Heart right ventricle (tissue), 16 donors: ENCODE measurements around the gene FILIP1L. TPM values are rescaled to one million over a fixed set of nuclear protein-coding genes. Genes with fewer than 3 reads are reported as not detected.

Experiments
- ATAC-seq, 8 donors: fragments of 200-7000 bp; cut with Tn5 transposase; one replicate each; pipeline ENCODE4 v1.9.1; 2020; ENCODE audit warnings: mild to moderate bottlenecking in 8 of 8, moderate library complexity in 8 of 8, moderate number of reproducible peaks in 1 of 8
- DNase-seq, 2 donors: peaks; one replicate each; pipeline ENCODE4 v3.0.0-alpha.2; 2020
- H3K27ac ChIP-seq, 10 donors: fragments of 200-600 bp; sonication (generic) in 2 of 10; one replicate each; pipeline versions ENCODE4 v1.5.0 to v1.8.0; 2020 to 2022; ENCODE audit warnings: mild to moderate bottlenecking in 3 of 10
- H3K27me3 ChIP-seq, 7 donors: fragments of 200-600 bp; one replicate each; pipeline ENCODE4 v1.8.0; 2021 to 2022; ENCODE audit warnings: mild to moderate bottlenecking in 2 of 7
- H3K36me3 ChIP-seq, 9 donors: fragments of 200-600 bp; sonication (generic) in 1 of 9; one replicate each; pipeline versions ENCODE4 v1.5.0 to v1.8.0; 2020 to 2022; ENCODE audit warnings: mild to moderate bottlenecking in 2 of 9
- H3K4me1 ChIP-seq, 9 donors: fragments of 200-600 bp; sonication (generic) in 1 of 9; one replicate each; pipeline versions ENCODE4 v1.5.0 to v1.8.0; 2020 to 2022; ENCODE audit warnings: mild to moderate bottlenecking in 4 of 9
- H3K4me3 ChIP-seq, 10 donors: fragments of 200-600 bp; sonication (generic) in 2 of 10; one replicate each; pipeline versions ENCODE4 v1.5.0 to v1.8.0; 2020 to 2022; ENCODE audit warnings: mild to moderate bottlenecking in 7 of 10, moderate library complexity in 2 of 10
- H3K9me3 ChIP-seq, 11 donors: fragments of 200-600 bp in 10 of 11; sonication (generic) in 2 of 11; one replicate each; pipeline versions ENCODE4 v1.5.0 to v1.8.0; 2013 to 2022; ENCODE audit warnings: mild to moderate bottlenecking in 2 of 11, control low read depth in 1 of 11, moderate library complexity in 1 of 11
- WGBS, 2 donors: extraction: QIAGEN DNeasy Blood & Tissue Kit; methylation state at CpG; one replicate each; pipeline ENCODE4 v1.1.7; 2013; ENCODE audit warnings: inconsistent platforms in 1 of 2; 5-methylcytosine and 5-hydroxymethylcytosine counted together
- intact Hi-C, 10 donors: fragments of 100-400 bp; cut with DNase I; formaldehyde crosslinking; loops; one replicate each; pipeline versions ENCODE4 v1.11.1 to v1.14.2; 2022
- polyA plus RNA-seq, 2 donors: library from polyadenylated mRNA; stranded (reverse); fragments of 200-250 nt; gene quantifications; one replicate each; pipeline ENCODE4 v1.2.3, GENCODE V29; 2013
- total RNA-seq, 10 donors: library from RNA; stranded (reverse); fragmentation: NEBNext Ultra II Directional in 3 of 10; extraction: Animal tissue kit (Norgen Biotek cat#: 25700) in 3 of 10; gene quantifications; one replicate each; pipeline versions ENCODE4 v1.2.1 to v1.2.4, GENCODE V29; 2021 to 2023
- TF ChIP-seq, protein P1 (sequence below), 9 donors: fragments of 200-600 bp; sonication (generic) in 2 of 9; IDR thresholded peaks; one replicate each; pipeline versions ENCODE4 v1.5.0 to v1.8.0; 2021 to 2022; ENCODE audit warnings: antibody characterized with exemption in 9 of 9, mild to moderate bottlenecking in 5 of 9, moderate library complexity in 1 of 9
- donor health status: Arrhythmogenic right ventricular cardiomyopathy.
- donor health status: ischemic (EF 13 %, LVEDD 7.1; RV severe dilation, severe dysfunction).
- donor health status: healthy with polysubstance abuse.
- donor health status: DM: no; HTN: yes; CAD: no.
- donor health status: DM: no; HTN: no; CAD: no.
- donor health status: ischemic (EF 25% LVEDD 6.9; RV normal size, moderate dysfunction).
- donor health status: ischemic (EF 25% LVEDD 5.7; RV mildly dilated, moderate dysfunction).
- donor health status: healthy.
- donor health status: DM: yes; HTN: yes; CAD: no.
- donor health status: Ischemic cardiomyopathy.
- donor health status: ischemic (EF 35%, LVEDD 5.7; RV mildly dilated, moderate dysfunction).
- donor health status: nonischemic (EF 11% LVEDD 7.7; RV severe dilation, severe dysfunction).
- donor health status: DM: yes; HTN: yes; CAD: no.
- donor health status: PGD.
- donor health status: ischemic (EF 29% LVEDD 5.4; RV normal size, mild dysfunction).
- donor health status: nonischemic (EF 23%, LVEDD 6.1; RV moderate dilation, normal function).

The FILIP1L gene
- total and polyA plus RNA-seq, 12 donors: 15.9 to 134 (median 64.3) TPM

DNA sequence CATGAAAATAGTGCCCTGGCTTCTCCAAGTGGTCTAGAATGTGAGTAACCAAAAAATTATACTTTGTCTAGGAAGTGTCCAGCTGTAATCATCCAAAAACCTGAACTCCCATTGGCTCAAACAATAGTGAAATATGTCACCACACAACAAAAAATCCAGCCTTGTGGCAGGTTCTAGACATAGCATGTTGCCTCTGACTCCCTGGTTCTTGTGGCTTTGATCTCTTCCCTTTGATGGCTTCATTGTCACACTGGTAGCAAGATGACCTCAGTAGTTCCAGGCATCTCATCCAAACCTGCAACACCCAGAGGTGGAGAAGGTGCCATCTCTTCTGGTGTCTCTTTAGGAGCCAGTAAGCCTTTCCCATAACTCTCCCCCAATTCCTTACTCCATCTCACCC lies 222.0 kb downstream of the FILIP1L start:
- no peak for DNase-seq
- Histone ChIP-seq H3K27ac (no peak overlapping the region), H3K4me3 (no peak overlapping the region), H3K36me3 (no peaks in the 10 kb centered on the region), H3K4me1 (peaks cover 0 to 19% (median 0%) of the 10 kb centered on the region in 9 donors), H3K27me3 (no peaks in the 10 kb centered on the region), H3K9me3 (peaks cover 0 to 5% (median 0%) of the 10 kb centered on the region in 11 donors)
- TF ChIP-seq, protein P1, sequence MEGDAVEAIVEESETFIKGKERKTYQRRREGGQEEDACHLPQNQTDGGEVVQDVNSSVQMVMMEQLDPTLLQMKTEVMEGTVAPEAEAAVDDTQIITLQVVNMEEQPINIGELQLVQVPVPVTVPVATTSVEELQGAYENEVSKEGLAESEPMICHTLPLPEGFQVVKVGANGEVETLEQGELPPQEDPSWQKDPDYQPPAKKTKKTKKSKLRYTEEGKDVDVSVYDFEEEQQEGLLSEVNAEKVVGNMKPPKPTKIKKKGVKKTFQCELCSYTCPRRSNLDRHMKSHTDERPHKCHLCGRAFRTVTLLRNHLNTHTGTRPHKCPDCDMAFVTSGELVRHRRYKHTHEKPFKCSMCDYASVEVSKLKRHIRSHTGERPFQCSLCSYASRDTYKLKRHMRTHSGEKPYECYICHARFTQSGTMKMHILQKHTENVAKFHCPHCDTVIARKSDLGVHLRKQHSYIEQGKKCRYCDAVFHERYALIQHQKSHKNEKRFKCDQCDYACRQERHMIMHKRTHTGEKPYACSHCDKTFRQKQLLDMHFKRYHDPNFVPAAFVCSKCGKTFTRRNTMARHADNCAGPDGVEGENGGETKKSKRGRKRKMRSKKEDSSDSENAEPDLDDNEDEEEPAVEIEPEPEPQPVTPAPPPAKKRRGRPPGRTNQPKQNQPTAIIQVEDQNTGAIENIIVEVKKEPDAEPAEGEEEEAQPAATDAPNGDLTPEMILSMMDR (IDR thresholded peaks at IDR 0.05): no peak
- no peak for ATAC-seq
- intact Hi-C loops: no loop called here

DNA sequence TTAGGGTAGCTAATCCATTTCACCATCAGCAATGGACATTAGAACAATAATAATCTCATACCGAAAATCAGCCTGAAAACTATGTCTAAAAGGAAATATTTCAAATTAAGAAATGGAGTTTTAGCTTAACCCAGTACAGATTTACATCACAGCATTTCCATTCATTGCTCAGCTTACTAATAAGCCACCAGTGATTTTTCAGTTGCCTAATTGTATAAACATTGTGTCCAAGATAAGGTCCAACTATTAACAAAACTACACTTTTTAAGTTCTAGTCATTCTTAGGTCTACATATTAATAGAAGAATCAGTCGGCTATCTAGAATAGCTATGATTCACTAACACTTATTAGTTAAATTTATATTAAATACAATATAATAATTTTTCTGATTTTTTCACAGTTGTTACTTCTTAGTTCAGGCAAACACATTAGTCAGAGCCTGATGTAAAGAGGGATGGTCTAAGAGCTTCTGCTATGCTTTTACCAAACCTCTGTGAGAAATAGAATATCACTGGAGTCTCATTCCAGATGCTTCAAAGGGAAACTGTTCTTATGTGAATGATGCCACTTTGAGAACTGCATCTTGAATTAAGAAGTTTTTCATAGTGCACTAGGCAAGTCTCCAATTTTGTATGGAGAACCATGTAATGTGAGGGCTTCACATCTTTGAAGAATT lies 222.6 kb downstream of the FILIP1L start:
- ATAC-seq (no peak), DNase-seq (no peak)
- H3K36me3 ChIP-seq: no peaks in the 10 kb centered on the region
- H3K4me1 ChIP-seq: peaks cover 0 to 18% (median 0%) of the 10 kb centered on the region in 9 donors
- TF ChIP-seq, protein P1 (IDR thresholded peaks at IDR 0.05): no peak
- H3K9me3 ChIP-seq: peaks cover 0 to 5% (median 0%) of the 10 kb centered on the region in 11 donors
- no peak overlapping the region for H3K27ac ChIP-seq
- no peak overlapping the region for H3K4me3 ChIP-seq
- intact Hi-C loops: no loop called here
- 94 to 95% methylated on average over 2 of the region's 2 CpGs for WGBS, 2 donors
- H3K27me3 ChIP-seq: no peaks in the 10 kb centered on the region

DNA sequence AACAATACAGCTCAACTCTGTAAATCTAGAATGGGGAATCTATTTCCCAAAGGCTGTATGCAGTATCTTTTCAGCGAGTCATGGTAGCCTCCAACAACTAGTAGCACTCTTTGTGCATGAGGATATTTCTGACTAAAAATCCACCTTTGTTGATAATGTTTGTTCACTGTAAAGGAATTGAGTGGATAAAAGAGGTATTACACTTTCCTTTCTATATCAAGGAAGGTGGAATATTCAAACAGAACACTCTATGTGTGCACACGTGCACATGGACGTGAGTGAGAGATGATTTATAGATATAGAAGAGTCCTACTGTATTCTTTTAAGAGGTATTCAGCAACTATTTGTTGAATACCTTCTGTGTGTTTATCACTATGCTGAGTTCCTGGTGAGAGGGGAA lies 228.4 kb downstream of the FILIP1L start:
- Histone ChIP-seq H3K4me1 (peaks cover 4 to 45% (median 31%) of the 10 kb centered on the region in 9 donors), H3K9me3 (peaks cover 0 to 5% (median 0%) of the 10 kb centered on the region in 11 donors), H3K27ac (no peak overlapping the region), H3K4me3 (no peak overlapping the region), H3K36me3 (no peaks in the 10 kb centered on the region), H3K27me3 (no peaks in the 10 kb centered on the region)
- TF ChIP-seq, protein P1 (IDR thresholded peaks at IDR 0.05): peak in 1 of 9 donors; percentile 8
- DNase-seq: no peak
- intact Hi-C loops: no loop called here
- no peak for ATAC-seq
- 97 to 98% methylated on average over 3 of the region's 3 CpGs for WGBS, 2 donors

DNA sequence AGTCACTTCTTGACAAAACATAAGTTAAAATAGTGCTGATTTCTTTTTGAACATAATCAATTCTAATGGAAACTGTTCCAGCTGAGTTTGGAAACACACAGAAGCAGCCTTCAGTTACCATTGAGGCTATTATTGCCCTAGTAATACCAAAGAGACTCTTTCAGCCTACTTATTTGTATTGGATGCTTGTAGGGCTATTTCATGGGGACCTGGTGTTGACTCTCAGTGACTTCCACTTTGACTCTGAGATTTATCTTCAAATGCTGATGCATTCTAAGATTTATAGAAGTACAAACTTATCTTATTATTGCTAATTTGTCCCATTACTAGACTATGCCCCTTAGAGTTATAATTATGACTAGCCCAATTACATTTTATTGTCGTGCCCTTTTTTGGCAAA lies 229.2 kb downstream of the FILIP1L start:
- TF ChIP-seq, protein P1 (IDR thresholded peaks at IDR 0.05): no peak
- WGBS, 2 donors: 95 to 100% methylated on average over 1 of the region's 1 CpG
- peaks cover 0 to 3% (median 0%) of the 10 kb centered on the region in 11 donors for H3K9me3 ChIP-seq
- ATAC-seq (no peak), DNase-seq (no peak)
- no peak overlapping the region for H3K4me3 ChIP-seq
- peaks cover 4 to 53% (median 36%) of the 10 kb centered on the region in 9 donors for H3K4me1 ChIP-seq
- intact Hi-C loops: no loop called here
- no peaks in the 10 kb centered on the region for H3K27me3 ChIP-seq
- H3K27ac ChIP-seq: peak overlapping the region in 5 of 10 donors; percentile 12 to 86 (median 76)
- no peaks in the 10 kb centered on the region for H3K36me3 ChIP-seq
